Upper lobe of left lung (tissue), 6 donors: ENCODE results near the gene LCN9. TPM values are rescaled to one million over a fixed set of nuclear protein-coding genes. Genes with fewer than 3 reads are reported as not detected.
A peak's percentile ranks its signal among the peaks of the same experiment; 100 is the strongest.
"Not testable (repeated sequence)": the region's sequence is repeated elsewhere in the genome, so short reads cannot be mapped to it uniquely, and the experiment has no call there.

Source experiments
- ATAC-seq, 2 donors: fragments of 200-7000 bp; cut with Tn5 transposase; one replicate each; pipeline ENCODE4 v1.9.1; 2022; ENCODE audit warnings: mild to moderate bottlenecking in 2 of 2, moderate library complexity in 2 of 2; ENCODE audit not compliant: low FRiP score in 2 of 2
- DNase-seq, 2 donors: peaks; one replicate each; pipeline ENCODE4 v3.0.0-alpha.2; 2019 to 2020
- H3K27ac ChIP-seq, 4 donors: fragments of 200-600 bp; sonication (generic); one replicate each; pipeline ENCODE4 v1.5.1; 2016 to 2019
- H3K27me3 ChIP-seq, 4 donors: fragments of 200-600 bp; sonication (generic); one replicate each; pipeline ENCODE4 v1.5.1; 2017 to 2019
- H3K36me3 ChIP-seq, 4 donors: fragments of 200-600 bp; sonication (generic); one replicate each; pipeline ENCODE4 v1.5.1; 2016 to 2019
- H3K4me1 ChIP-seq, 4 donors: fragments of 200-600 bp; sonication (generic); one replicate each; pipeline ENCODE4 v1.5.1; 2018 to 2019
- H3K4me3 ChIP-seq, 4 donors: fragments of 200-600 bp; sonication (generic); one replicate each; pipeline ENCODE4 v1.5.1; 2017 to 2019; ENCODE audit warnings: mild to moderate bottlenecking in 2 of 4, moderate library complexity in 1 of 4
- H3K9me3 ChIP-seq, 4 donors: fragments of 200-600 bp; sonication (generic); one replicate each; pipeline ENCODE4 v1.5.1; 2018 to 2019
- CTCF ChIP-seq, 6 experiments: fragments of 450-650 bp in 4 of 6; fragments of 200-600 bp in 2 of 6; sonication (generic) in 2 of 6; IDR thresholded peaks; one replicate each; pipeline ENCODE4 v1.5.1; 2016 to 2019; ENCODE audit warnings: antibody characterized with exemption in 6 of 6
- EP300 ChIP-seq, 4 donors: sonication (generic); formaldehyde crosslinking; IDR thresholded peaks; one replicate each; pipeline ENCODE4 v1.5.1; 2017; ENCODE audit warnings: antibody characterized with exemption in 4 of 4, control low read depth in 2 of 4
- POLR2A ChIP-seq, 4 donors: fragments of 450-650 bp; IDR thresholded peaks; one replicate each; pipeline ENCODE4 v1.5.1; 2016 to 2017; ENCODE audit warnings: antibody characterized with exemption in 4 of 4, mild to moderate bottlenecking in 2 of 4
- POLR2AphosphoS5 ChIP-seq, 2 donors: sonication (generic); formaldehyde crosslinking; IDR thresholded peaks; one replicate each; pipeline ENCODE4 v1.5.1; 2017; ENCODE audit warnings: antibody characterized with exemption in 2 of 2
- WGBS, 2 donors: methylation state at CpG; one replicate each; pipeline ENCODE4 v1.1.5; 2017 to 2018; 5-methylcytosine and 5-hydroxymethylcytosine counted together
- total RNA-seq, 6 donors: library from RNA; depleted of rRNA in 4 of 6; stranded (reverse); fragments of >200 nt in 4 of 6; gene quantifications; one replicate each; pipeline versions ENCODE4 v1.1.0 to v1.2.1, GENCODE V29; 2016 to 2021
- donor health status: DM: no; HTN: no; CAD: no; lungs with moderate emphysema.
- donor health status: DM: no; HTN: yes; CAD: no; lungs with severe emphysema.

Gene LCN9
- total RNA-seq, 6 donors from 2014 or later: not detected

- peak in 1 of 2 donors; percentile 61 for DNase-seq
- TF ChIP-seq EP300 (IDR thresholded peaks at IDR 0.05): no peak
- no peak for TF ChIP-seq POLR2AphosphoS5 (IDR thresholded peaks at IDR 0.05)
- no peak for TF ChIP-seq CTCF (IDR thresholded peaks at IDR 0.05)
- no peak for TF ChIP-seq POLR2A (IDR thresholded peaks at IDR 0.05)
- Histone ChIP-seq H3K9me3 (peaks cover 0 to 12% (median 0%) of the 10 kb centered on the region in 4 donors), H3K36me3 (no peaks in the 10 kb centered on the region), H3K27me3 (no peaks in the 10 kb centered on the region), H3K4me3 (no peak overlapping the region), H3K4me1 (no peaks in the 10 kb centered on the region), H3K27ac (no peak overlapping the region)
- WGBS, 2 donors: 60 to 66% methylated on average over 13 of the region's 29 CpGs
- ATAC-seq: no peak
Observed at GRCh38 chr9:135666534-135667462, 3.7 kb downstream of the LCN9 start.

- peaks cover 0 to 12% (median 0%) of the 10 kb centered on the region in 4 donors for H3K9me3 ChIP-seq
- DNase-seq: peak in 1 of 2 donors; percentile 62
- H3K4me1 ChIP-seq: no peaks in the 10 kb centered on the region
- no peaks in the 10 kb centered on the region for H3K27me3 ChIP-seq
- WGBS, 2 donors: 61% methylated on average over 9 of the region's 9 CpGs; no CpG with 5 or more reads in 1 of the 2 donors
- ATAC-seq: no peak
- no peaks in the 10 kb centered on the region for H3K36me3 ChIP-seq
- H3K27ac ChIP-seq: no peak overlapping the region
- no peak for TF ChIP-seq POLR2A (IDR thresholded peaks at IDR 0.05)
- no peak for TF ChIP-seq POLR2AphosphoS5 (IDR thresholded peaks at IDR 0.05)
- TF ChIP-seq CTCF (IDR thresholded peaks at IDR 0.05): no peak
- TF ChIP-seq EP300 (IDR thresholded peaks at IDR 0.05): no peak
- no peak overlapping the region for H3K4me3 ChIP-seq
Observed at GRCh38 chr9:135667463-135668001, 4.4 kb downstream of the LCN9 start.

- H3K4me3 ChIP-seq, H3K36me3 ChIP-seq, H3K27ac ChIP-seq, ATAC-seq, H3K27me3 ChIP-seq, DNase-seq, H3K4me1 ChIP-seq: not testable (repeated sequence)
- WGBS, 2 donors: 91 to 93% methylated on average over 5 of the region's 5 CpGs
- H3K9me3 ChIP-seq: peaks cover 0 to 12% (median 0%) of the 10 kb centered on the region in 4 donors
Observed at GRCh38 chr9:135669018-135669417, 5.9 kb downstream of the LCN9 start.

- DNase-seq (peak in 1 of 2 donors; percentile 44), ATAC-seq (no peak)
- Histone ChIP-seq H3K36me3 (no peaks in the 10 kb centered on the region), H3K27ac (no peak overlapping the region), H3K27me3 (no peaks in the 10 kb centered on the region), H3K4me3 (no peak overlapping the region), H3K4me1 (no peaks in the 10 kb centered on the region), H3K9me3 (peaks cover 0 to 12% (median 0%) of the 10 kb centered on the region in 4 donors)
- TF ChIP-seq CTCF (IDR thresholded peaks at IDR 0.05) (no peak), EP300 (IDR thresholded peaks at IDR 0.05) (no peak), POLR2AphosphoS5 (IDR thresholded peaks at IDR 0.05) (no peak), POLR2A (IDR thresholded peaks at IDR 0.05) (no peak)
- 90 to 100% methylated on average over 2 to 4 of the region's 9 CpGs for WGBS, 2 donors
Observed at GRCh38 chr9:135669616-135670285, 6.6 kb downstream of the LCN9 start.
